ENCODE results near the gene CAPNS2. TPM values are rescaled to one million over a fixed set of nuclear protein-coding genes. Genes with fewer than 3 reads are reported as not detected.

Gene CAPNS2
- total RNA-seq, 4 donors from 2014 or later = 0.32 to 1.2 (median 0.46) TPM; not detected in 1

DNA sequence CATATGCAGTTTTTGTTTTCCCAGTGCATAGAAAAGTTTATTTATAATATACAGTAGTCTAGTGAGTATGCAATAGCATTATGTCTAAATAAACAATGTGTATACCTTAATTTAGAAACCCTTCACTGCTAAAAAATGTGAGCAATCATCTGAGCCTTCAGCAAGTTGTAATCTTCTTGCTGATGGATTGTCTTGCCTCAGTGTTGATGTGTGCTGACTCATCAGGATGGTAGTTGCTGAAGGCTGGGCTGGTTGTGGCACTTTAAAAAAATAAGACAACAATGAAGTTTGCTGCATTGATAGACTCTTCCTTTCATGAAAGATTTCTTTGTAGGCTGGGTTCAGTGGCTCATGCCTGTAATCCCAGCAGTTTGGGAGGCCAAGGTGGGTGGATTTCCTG lies 13.9 kb upstream of the CAPNS2 start:
- TF ChIP-seq POLR2AphosphoS5 (IDR thresholded peaks at IDR 0.05) (no peak), EP300 (IDR thresholded peaks at IDR 0.05) (no peak), CTCF (IDR thresholded peaks at IDR 0.05) (no peak), POLR2A (IDR thresholded peaks at IDR 0.05; ENCODE audit: low read depth) (no peak)
- Histone ChIP-seq H3K36me3 (peaks cover 0 to 15% (median 3%) of the 10 kb centered on the region in 4 donors), H3K4me1 (peaks cover 0 to 10% (median 5%) of the 10 kb centered on the region in 4 donors), H3K27ac (replicated peaks in 1 of 4) (no peak overlapping the region), H3K4me3 (no peak overlapping the region), H3K9me3 (peaks cover 0 to 10% (median 4%) of the 10 kb centered on the region in 4 donors), H3K27me3 (peaks cover 0 to 4% (median 0%) of the 10 kb centered on the region in 4 donors)
- DNase-seq (ENCODE audit: extremely low spot score) = no peak
- intact Hi-C loops (cut with DNase I) = no loop called here

GRCh38 chr16:55555436-55555835 lies 11.0 kb upstream of the CAPNS2 start:
- Histone ChIP-seq H3K36me3 (peaks cover 0 to 14% (median 3%) of the 10 kb centered on the region in 4 donors), H3K9me3 (peaks cover 0 to 10% (median 4%) of the 10 kb centered on the region in 4 donors), H3K27ac (replicated peaks in 1 of 4) (no peak overlapping the region), H3K4me1 (peaks cover 14 to 38% (median 31%) of the 10 kb centered on the region in 4 donors), H3K27me3 (peaks cover 0 to 4% (median 0%) of the 10 kb centered on the region in 4 donors), H3K4me3 (no peak overlapping the region)
- intact Hi-C loops (cut with DNase I) = no loop called here
- no peak for TF ChIP-seq POLR2AphosphoS5 (IDR thresholded peaks at IDR 0.05)
- no peak for TF ChIP-seq EP300 (IDR thresholded peaks at IDR 0.05)
- no peak for TF ChIP-seq CTCF (IDR thresholded peaks at IDR 0.05)
- no peak for TF ChIP-seq POLR2A (IDR thresholded peaks at IDR 0.05; ENCODE audit: low read depth)
- 60% methylated on average over 2 of the region's 2 CpGs for WGBS
- DNase-seq (ENCODE audit: extremely low spot score) = no peak

DNA sequence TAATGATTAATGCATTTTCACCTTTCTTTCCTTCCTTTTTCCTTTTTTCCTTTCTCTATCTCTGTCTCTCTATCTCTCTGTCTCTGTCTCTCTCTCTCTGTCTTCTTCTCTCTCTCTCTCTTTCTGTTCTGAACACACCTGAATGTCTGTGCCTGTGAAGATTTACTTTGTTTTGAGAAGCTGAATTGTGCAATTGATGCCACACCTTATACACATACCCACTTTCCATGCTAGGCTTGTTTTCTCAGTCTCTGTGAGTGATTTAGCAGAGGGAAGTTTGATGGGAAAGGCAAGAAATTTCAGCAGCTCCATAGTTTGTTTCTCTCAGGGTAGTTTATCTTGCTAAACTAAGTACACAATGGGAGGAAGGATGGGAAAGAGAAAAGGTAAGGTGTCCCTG lies 9.3 kb upstream of the CAPNS2 start:
- Histone ChIP-seq H3K36me3 (peaks cover 0 to 7% (median 3%) of the 10 kb centered on the region in 4 donors), H3K27me3 (peaks cover 0 to 4% (median 0%) of the 10 kb centered on the region in 4 donors), H3K27ac (replicated peaks in 1 of 4) (no peak overlapping the region), H3K4me3 (no peak overlapping the region), H3K9me3 (peaks cover 0 to 10% (median 4%) of the 10 kb centered on the region in 4 donors), H3K4me1 (peaks cover 15 to 39% (median 32%) of the 10 kb centered on the region in 4 donors)
- intact Hi-C loops (cut with DNase I) = no loop called here
- no peak for TF ChIP-seq EP300 (IDR thresholded peaks at IDR 0.05)
- TF ChIP-seq POLR2A (IDR thresholded peaks at IDR 0.05; ENCODE audit: low read depth) = no peak
- no peak for DNase-seq (ENCODE audit: extremely low spot score)

DNA sequence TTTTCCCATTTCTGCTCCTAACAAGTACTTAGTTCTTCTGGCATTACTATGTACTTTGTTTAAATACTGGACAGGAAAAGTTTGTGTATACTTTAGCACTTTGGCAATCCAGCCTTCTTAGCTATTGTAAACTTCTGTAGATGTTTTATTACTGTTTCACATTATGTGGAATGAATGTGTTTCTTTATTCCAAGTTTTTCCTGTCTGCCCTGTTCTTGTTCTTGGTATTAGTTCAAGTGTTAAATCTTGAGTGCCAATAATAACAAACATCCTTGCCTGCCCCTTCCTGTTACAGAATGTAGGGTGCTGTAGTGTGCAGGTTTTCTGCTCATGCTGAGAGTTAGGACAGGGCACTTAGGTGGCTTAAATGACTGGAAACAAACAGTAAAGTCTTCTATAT lies 7.3 kb upstream of the CAPNS2 start:
- no peak for DNase-seq (ENCODE audit: extremely low spot score)
- Histone ChIP-seq H3K4me1 (peaks cover 20 to 39% (median 32%) of the 10 kb centered on the region in 4 donors), H3K27ac (replicated peaks in 1 of 4) (peak overlapping the region in 2 of 4 donors; percentile 1 to 9), H3K27me3 (no peaks in the 10 kb centered on the region), H3K4me3 (no peak overlapping the region), H3K9me3 (peaks cover 0 to under 1% (median 0%) of the 10 kb centered on the region in 4 donors), H3K36me3 (peaks cover 0 to under 1% (median 0%) of the 10 kb centered on the region in 4 donors)
- TF ChIP-seq POLR2A (IDR thresholded peaks at IDR 0.05; ENCODE audit: low read depth) (no peak), EP300 (IDR thresholded peaks at IDR 0.05) (no peak), POLR2AphosphoS5 (IDR thresholded peaks at IDR 0.05) (no peak), CTCF (IDR thresholded peaks at IDR 0.05) (no peak)
- intact Hi-C loops (cut with DNase I) = no loop called here

DNA sequence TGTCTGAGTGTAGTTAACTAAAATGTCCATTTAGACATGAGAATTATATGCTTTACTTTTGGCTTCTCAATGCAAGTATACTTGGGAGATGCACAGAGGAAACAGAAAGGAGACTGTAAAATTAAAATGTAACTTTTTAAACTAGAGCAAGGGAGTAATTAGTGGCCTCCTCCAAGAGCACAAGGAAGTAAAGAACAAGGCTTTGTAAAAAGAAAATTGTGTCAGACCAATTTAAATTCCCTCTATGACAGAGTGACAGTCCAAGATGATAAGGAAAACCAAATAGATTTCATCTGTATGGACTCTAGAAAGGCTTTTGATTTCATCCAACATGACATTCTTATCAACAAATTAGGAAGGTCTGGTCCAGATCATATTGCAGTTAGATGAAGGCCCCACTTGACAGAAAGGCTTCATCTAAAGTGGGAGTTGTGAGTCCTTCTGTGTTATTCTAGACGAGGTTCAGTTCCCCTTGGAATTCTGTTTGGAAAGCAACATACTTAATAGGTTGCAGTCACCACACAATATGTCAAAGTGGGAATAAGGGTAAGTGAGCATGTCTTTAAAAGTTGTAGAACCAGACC lies 6.5 kb upstream of the CAPNS2 start:
- no peak for DNase-seq (ENCODE audit: extremely low spot score)
- H3K36me3 ChIP-seq = no peaks in the 10 kb centered on the region
- TF ChIP-seq POLR2AphosphoS5 (IDR thresholded peaks at IDR 0.05) (no peak), EP300 (IDR thresholded peaks at IDR 0.05) (no peak), CTCF (IDR thresholded peaks at IDR 0.05) (no peak), POLR2A (IDR thresholded peaks at IDR 0.05; ENCODE audit: low read depth) (no peak)
- no peak overlapping the region for H3K4me3 ChIP-seq
- H3K27ac ChIP-seq (replicated peaks in 1 of 4) = no peak overlapping the region
- no peaks in the 10 kb centered on the region for H3K9me3 ChIP-seq
- WGBS = 60% methylated on average over 1 of the region's 1 CpG
- intact Hi-C loops (cut with DNase I) = no loop called here
- H3K4me1 ChIP-seq = peaks cover 20 to 39% (median 32%) of the 10 kb centered on the region in 4 donors
- no peaks in the 10 kb centered on the region for H3K27me3 ChIP-seq

All from esophagus muscularis mucosa (tissue), 4 donors.